Measurements from ENCODE around the gene AP2A2.

AP2A2 gene

DNA sequence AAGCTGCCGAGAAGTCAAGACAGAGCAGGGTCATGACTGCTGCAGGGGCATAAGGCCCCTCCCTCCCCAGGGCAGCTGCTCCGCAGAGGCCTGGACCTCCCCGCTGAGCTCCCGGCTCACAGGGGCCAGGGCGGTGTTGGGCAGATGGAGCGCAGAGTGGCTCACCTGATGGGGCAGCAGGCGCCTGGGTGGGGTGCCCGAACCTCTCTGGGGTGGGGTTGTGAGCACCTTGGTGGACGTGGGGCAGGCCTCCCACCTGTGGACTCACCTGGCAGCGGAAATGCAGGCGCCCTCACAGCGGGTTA is 87.9 kb downstream of the AP2A2 start:
- Histone ChIP-seq H4K20me1 (ENCODE audit: control insufficient read depth, insufficient read depth, low read depth, low read length) (no peaks in the 10 kb centered on the region), H3K9me3 (ENCODE audit: control insufficient read depth, insufficient read depth, low read length) (no peaks in the 10 kb centered on the region), H3K4me1 (ENCODE audit: control insufficient read depth, low read length) (no peaks in the 10 kb centered on the region), H3K9me2 (replicated peaks; ENCODE audit: control insufficient read depth, low read length) (no peaks in the 10 kb centered on the region), H3K27ac (ENCODE audit: low read depth, low read length) (no peak overlapping the region), H3K79me2 (ENCODE audit: control insufficient read depth, low read length) (no peaks in the 10 kb centered on the region), H3K27me3 (ENCODE audit: control insufficient read depth, low read length) (no peaks in the 10 kb centered on the region), H3K4me3 (ENCODE audit: low read length) (no peak overlapping the region), H3F3A (ENCODE audit: control insufficient read depth, insufficient read depth) (no peaks in the 10 kb centered on the region), H3K4me2 (ENCODE audit: low read length) (no peak overlapping the region), H3K36me3 (ENCODE audit: control insufficient read depth, low read length) (peaks cover 20% of the 10 kb centered on the region)
- TF ChIP-seq EZH2phosphoT487 (IDR thresholded peaks at IDR 0.05; ENCODE audit: borderline replicate concordance, low read length): no peak
- TF ChIP-seq, protein P1, sequence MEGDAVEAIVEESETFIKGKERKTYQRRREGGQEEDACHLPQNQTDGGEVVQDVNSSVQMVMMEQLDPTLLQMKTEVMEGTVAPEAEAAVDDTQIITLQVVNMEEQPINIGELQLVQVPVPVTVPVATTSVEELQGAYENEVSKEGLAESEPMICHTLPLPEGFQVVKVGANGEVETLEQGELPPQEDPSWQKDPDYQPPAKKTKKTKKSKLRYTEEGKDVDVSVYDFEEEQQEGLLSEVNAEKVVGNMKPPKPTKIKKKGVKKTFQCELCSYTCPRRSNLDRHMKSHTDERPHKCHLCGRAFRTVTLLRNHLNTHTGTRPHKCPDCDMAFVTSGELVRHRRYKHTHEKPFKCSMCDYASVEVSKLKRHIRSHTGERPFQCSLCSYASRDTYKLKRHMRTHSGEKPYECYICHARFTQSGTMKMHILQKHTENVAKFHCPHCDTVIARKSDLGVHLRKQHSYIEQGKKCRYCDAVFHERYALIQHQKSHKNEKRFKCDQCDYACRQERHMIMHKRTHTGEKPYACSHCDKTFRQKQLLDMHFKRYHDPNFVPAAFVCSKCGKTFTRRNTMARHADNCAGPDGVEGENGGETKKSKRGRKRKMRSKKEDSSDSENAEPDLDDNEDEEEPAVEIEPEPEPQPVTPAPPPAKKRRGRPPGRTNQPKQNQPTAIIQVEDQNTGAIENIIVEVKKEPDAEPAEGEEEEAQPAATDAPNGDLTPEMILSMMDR (IDR thresholded peaks at IDR 0.05; ENCODE audit: low read depth, low read length, poor library complexity, severe bottlenecking): no peak

- Histone ChIP-seq H3K27ac (ENCODE audit: low read depth, low read length) (no peak overlapping the region), H3K4me1 (ENCODE audit: control insufficient read depth, low read length) (no peaks in the 10 kb centered on the region), H3K79me2 (ENCODE audit: control insufficient read depth, low read length) (no peaks in the 10 kb centered on the region), H3K4me2 (ENCODE audit: low read length) (no peak overlapping the region), H3K9me3 (ENCODE audit: control insufficient read depth, insufficient read depth, low read length) (no peaks in the 10 kb centered on the region), H3K36me3 (ENCODE audit: control insufficient read depth, low read length) (peaks cover 20% of the 10 kb centered on the region), H3F3A (ENCODE audit: control insufficient read depth, insufficient read depth) (no peaks in the 10 kb centered on the region), H3K9me2 (replicated peaks; ENCODE audit: control insufficient read depth, low read length) (no peaks in the 10 kb centered on the region), H3K4me3 (ENCODE audit: low read length) (no peak overlapping the region), H4K20me1 (ENCODE audit: control insufficient read depth, insufficient read depth, low read depth, low read length) (no peaks in the 10 kb centered on the region), H3K27me3 (ENCODE audit: control insufficient read depth, low read length) (no peaks in the 10 kb centered on the region)
- TF ChIP-seq, protein P1 (IDR thresholded peaks at IDR 0.05; ENCODE audit: low read depth, low read length, poor library complexity, severe bottlenecking): no peak
These were observed 88.6 kb downstream of the AP2A2 start for GRCh38 chr11:1014276-1014675.

- H3K79me2 ChIP-seq (ENCODE audit: control insufficient read depth, low read length): no peaks in the 10 kb centered on the region
- no peaks in the 10 kb centered on the region for H4K20me1 ChIP-seq (ENCODE audit: control insufficient read depth, insufficient read depth, low read depth, low read length)
- H3K36me3 ChIP-seq (ENCODE audit: control insufficient read depth, low read length): peaks cover 16% of the 10 kb centered on the region
- H3K9me3 ChIP-seq (ENCODE audit: control insufficient read depth, insufficient read depth, low read length): no peaks in the 10 kb centered on the region
- no peaks in the 10 kb centered on the region for H3K27me3 ChIP-seq (ENCODE audit: control insufficient read depth, low read length)
- no peaks in the 10 kb centered on the region for H3K9me2 ChIP-seq (replicated peaks; ENCODE audit: control insufficient read depth, low read length)
- no peaks in the 10 kb centered on the region for H3F3A ChIP-seq (ENCODE audit: control insufficient read depth, insufficient read depth)
- no peaks in the 10 kb centered on the region for H3K4me1 ChIP-seq (ENCODE audit: control insufficient read depth, low read length)
- H3K4me2 ChIP-seq (ENCODE audit: low read length): no peak overlapping the region
- H3K4me3 ChIP-seq (ENCODE audit: low read length): no peak overlapping the region
- TF ChIP-seq, protein P1 (IDR thresholded peaks at IDR 0.05; ENCODE audit: low read depth, low read length, poor library complexity, severe bottlenecking): no peak
- TF ChIP-seq EZH2phosphoT487 (IDR thresholded peaks at IDR 0.05; ENCODE audit: borderline replicate concordance, low read length): no peak
- H3K27ac ChIP-seq (ENCODE audit: low read depth, low read length): no peak overlapping the region
These were observed 89.4 kb downstream of the AP2A2 start for GRCh38 chr11:1015064-1015463.
